Hepatocyte (in vitro differentiated cells): ENCODE data around the gene SRRT. TPM values are rescaled to one million over a fixed set of nuclear protein-coding genes. Genes with fewer than 3 reads are reported as not detected.

ENCODE experiments used
- DNase-seq: peaks from one replicate; pipeline ENCODE4 v3.0.0-alpha.2; 2016; ENCODE audit warnings: low spot score
- H2AFZ ChIP-seq: fragments of 200-600 bp; sonication (generic); 2 replicates; pipeline ENCODE4 v1.6.0; 2016; ENCODE audit warnings: antibody characterized with exemption, mild to moderate bottlenecking
- H3K27ac ChIP-seq: fragments of 200-600 bp; sonication (generic); 2 replicates; pipeline ENCODE4 v1.5.1; 2016; ENCODE audit warnings: mild to moderate bottlenecking
- H3K27me3 ChIP-seq: fragments of 200-600 bp; sonication (generic); 2 replicates; pipeline ENCODE4 v1.6.1; 2016
- H3K36me3 ChIP-seq: fragments of 200-600 bp; sonication (generic); replicated peaks from 2 replicates; pipeline ENCODE4 v1.5.1; 2016; ENCODE audit warnings: low read depth; ENCODE audit not compliant: insufficient read depth
- H3K4me1 ChIP-seq: fragments of 200-600 bp; sonication (generic); 2 replicates; pipeline ENCODE4 v1.5.1; 2016; ENCODE audit warnings: mild to moderate bottlenecking, moderate library complexity; ENCODE audit not compliant: insufficient read depth
- H3K4me2 ChIP-seq: fragments of 200-600 bp; sonication (generic); 2 replicates; pipeline ENCODE4 v1.6.0; 2016
- H3K4me3 ChIP-seq: fragments of 200-600 bp; sonication (generic); 2 replicates; pipeline ENCODE4 v1.5.1; 2016; ENCODE audit warnings: mild to moderate bottlenecking
- H3K79me2 ChIP-seq: fragments of 200-600 bp; sonication (generic); 2 replicates; pipeline ENCODE4 v1.6.0; 2017; ENCODE audit warnings: mild to moderate bottlenecking
- H3K9me2 ChIP-seq: fragments of 200-600 bp; sonication (generic); replicated peaks from 2 replicates; pipeline ENCODE4 v1.6.0; 2017; ENCODE audit warnings: mild to moderate bottlenecking; ENCODE audit not compliant: insufficient read depth
- H3K9me3 ChIP-seq: fragments of 200-600 bp; sonication (generic); 2 replicates; pipeline ENCODE4 v1.5.1; 2016; ENCODE audit warnings: low read depth, mild to moderate bottlenecking
- H4K20me1 ChIP-seq: fragments of 200-600 bp; sonication (generic); 2 replicates; pipeline ENCODE4 v1.6.0; 2016; ENCODE audit warnings: mild to moderate bottlenecking; ENCODE audit not compliant: insufficient read depth, poor library complexity, severe bottlenecking
- EZH2 ChIP-seq: fragments of 200-600 bp; sonication (generic); IDR thresholded peaks from 2 replicates; pipeline ENCODE4 v1.6.1; 2016; ENCODE audit warnings: antibody characterized with exemption, mild to moderate bottlenecking, borderline replicate concordance
- EZH2phosphoT487 ChIP-seq: fragments of 200-600 bp; sonication (generic); IDR thresholded peaks from one replicate; pipeline ENCODE4 v1.6.1; 2018; ENCODE audit warnings: antibody characterized with exemption, mild to moderate bottlenecking, low read depth, moderate library complexity; ENCODE audit not compliant: unreplicated experiment, severe bottlenecking
- WGBS: methylation state at CpG from one replicate; pipeline ENCODE4 v1.1.6; 2016; ENCODE audit warnings: low lambda C conversion rate; ENCODE audit errors: missing lambda C conversion rate; 5-methylcytosine and 5-hydroxymethylcytosine counted together
- polyA plus RNA-seq: library from polyadenylated mRNA; unstranded; fragments of >200 nt; fragmentation: Nextera tagmentation; extraction: Ambion mirVana; gene quantifications from 2 replicates; pipeline ENCODE4 v1.2.1, GENCODE V29; 2016
- total RNA-seq: library from RNA; depleted of rRNA; stranded (reverse); fragments of >200 nt; gene quantifications from 2 replicates; pipeline ENCODE4 v1.2.3, GENCODE V29; 2014
- TF ChIP-seq, protein P1 (sequence below): fragments of 200-600 bp; sonication (generic); IDR thresholded peaks from 2 replicates; pipeline ENCODE4 v1.5.1; 2016; ENCODE audit warnings: antibody characterized with exemption, mild to moderate bottlenecking; ENCODE audit not compliant: poor library complexity

SRRT gene
- total and polyA plus RNA-seq, 2 experiments from 2014 or later: 49.1 to 91.7 TPM

DNA sequence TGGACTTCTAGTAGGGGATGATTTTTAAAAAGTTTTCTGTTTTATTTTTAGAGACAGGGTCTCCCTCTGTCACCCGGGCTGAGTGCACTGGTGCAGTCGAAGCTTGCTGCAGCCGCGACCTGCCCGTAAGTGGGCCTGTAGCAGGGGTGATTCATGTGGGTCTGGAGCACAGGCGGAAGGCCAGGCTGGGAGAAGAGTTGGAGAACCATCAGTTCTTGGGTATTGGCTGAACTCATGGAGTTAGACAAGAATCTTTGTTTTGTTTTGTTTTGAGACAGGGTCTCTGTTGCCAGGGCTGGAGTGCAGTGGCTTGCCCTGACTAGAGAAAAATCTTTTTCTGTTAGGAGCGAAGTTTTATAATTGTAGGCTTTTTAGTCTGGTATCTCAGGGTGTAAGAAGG, 5.7 kb downstream of the SRRT start:
- no peak overlapping the region for H2AFZ ChIP-seq
- H3K9me2 ChIP-seq: no peaks in the 10 kb centered on the region
- no peak for DNase-seq
- H3K36me3 ChIP-seq: no peaks in the 10 kb centered on the region
- H3K4me1 ChIP-seq: peaks cover 23% of the 10 kb centered on the region
- WGBS: 92% methylated on average over 7 of the region's 7 CpGs
- TF ChIP-seq, protein P1, sequence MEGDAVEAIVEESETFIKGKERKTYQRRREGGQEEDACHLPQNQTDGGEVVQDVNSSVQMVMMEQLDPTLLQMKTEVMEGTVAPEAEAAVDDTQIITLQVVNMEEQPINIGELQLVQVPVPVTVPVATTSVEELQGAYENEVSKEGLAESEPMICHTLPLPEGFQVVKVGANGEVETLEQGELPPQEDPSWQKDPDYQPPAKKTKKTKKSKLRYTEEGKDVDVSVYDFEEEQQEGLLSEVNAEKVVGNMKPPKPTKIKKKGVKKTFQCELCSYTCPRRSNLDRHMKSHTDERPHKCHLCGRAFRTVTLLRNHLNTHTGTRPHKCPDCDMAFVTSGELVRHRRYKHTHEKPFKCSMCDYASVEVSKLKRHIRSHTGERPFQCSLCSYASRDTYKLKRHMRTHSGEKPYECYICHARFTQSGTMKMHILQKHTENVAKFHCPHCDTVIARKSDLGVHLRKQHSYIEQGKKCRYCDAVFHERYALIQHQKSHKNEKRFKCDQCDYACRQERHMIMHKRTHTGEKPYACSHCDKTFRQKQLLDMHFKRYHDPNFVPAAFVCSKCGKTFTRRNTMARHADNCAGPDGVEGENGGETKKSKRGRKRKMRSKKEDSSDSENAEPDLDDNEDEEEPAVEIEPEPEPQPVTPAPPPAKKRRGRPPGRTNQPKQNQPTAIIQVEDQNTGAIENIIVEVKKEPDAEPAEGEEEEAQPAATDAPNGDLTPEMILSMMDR: no peak
- TF ChIP-seq EZH2: no peak
- TF ChIP-seq EZH2phosphoT487: no peak
- H3K27me3 ChIP-seq: no peaks in the 10 kb centered on the region
- H3K79me2 ChIP-seq: peaks cover 92% of the 10 kb centered on the region
- peaks cover 63% of the 10 kb centered on the region for H4K20me1 ChIP-seq
- H3K9me3 ChIP-seq: no peaks in the 10 kb centered on the region
- H3K4me3 ChIP-seq: no peak overlapping the region
- no peak overlapping the region for H3K27ac ChIP-seq
- no peak overlapping the region for H3K4me2 ChIP-seq

DNA sequence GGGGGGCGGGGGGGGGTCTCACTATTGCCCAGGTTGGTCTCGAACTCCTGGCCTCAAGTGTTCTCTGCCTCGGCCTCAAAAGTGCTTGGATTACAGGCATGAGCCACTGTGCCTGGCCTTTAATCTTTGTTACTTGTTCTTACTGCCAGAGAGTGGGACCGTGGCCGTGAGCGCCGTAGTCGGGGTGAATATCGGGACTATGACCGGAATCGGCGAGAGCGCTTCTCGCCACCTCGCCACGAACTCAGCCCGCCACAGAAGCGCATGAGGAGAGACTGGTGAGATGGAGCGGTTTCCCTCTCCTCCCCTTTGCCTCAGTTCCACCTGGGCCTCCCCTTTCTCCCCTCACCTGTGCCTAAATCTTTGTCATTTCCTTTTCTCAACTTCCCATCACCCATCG, 6.2 kb downstream of the SRRT start:
- Histone ChIP-seq H3K36me3 (no peaks in the 10 kb centered on the region), H3K9me3 (no peaks in the 10 kb centered on the region), H4K20me1 (peaks cover 58% of the 10 kb centered on the region), H3K27ac (no peak overlapping the region), H3K4me2 (no peak overlapping the region), H3K4me3 (no peak overlapping the region), H2AFZ (no peak overlapping the region), H3K27me3 (no peaks in the 10 kb centered on the region), H3K9me2 (no peaks in the 10 kb centered on the region), H3K79me2 (peaks cover 91% of the 10 kb centered on the region), H3K4me1 (peaks cover 19% of the 10 kb centered on the region)
- DNase-seq: no peak
- 96% methylated on average over 20 of the region's 20 CpGs for WGBS
- TF ChIP-seq, protein P1: no peak
- TF ChIP-seq EZH2 (no peak), EZH2phosphoT487 (no peak)

DNA sequence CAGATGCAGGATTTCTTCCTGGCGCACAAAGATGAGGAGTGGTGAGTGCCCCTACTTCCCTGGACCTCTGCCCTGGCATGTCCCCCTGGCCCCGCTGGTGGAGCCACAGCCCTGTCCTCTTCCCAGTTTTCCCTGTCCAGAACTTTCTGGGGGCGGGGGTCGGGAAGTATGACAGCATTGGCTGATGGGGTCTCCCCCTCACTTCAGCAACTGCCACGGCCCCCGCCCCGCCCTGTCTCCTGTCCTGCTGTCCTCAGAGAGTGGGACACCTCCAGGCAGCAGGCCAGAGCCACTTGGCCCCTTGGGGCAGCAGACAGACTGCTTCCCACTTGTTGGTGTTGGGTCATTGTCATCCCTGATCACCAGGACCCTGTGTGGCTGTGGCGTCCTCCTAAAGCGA, 7.3 kb downstream of the SRRT start:
- H3K4me3 ChIP-seq: no peak overlapping the region
- no peak for DNase-seq
- no peak overlapping the region for H2AFZ ChIP-seq
- no peak overlapping the region for H3K4me2 ChIP-seq
- no peaks in the 10 kb centered on the region for H3K9me2 ChIP-seq
- no peak overlapping the region for H3K27ac ChIP-seq
- no peaks in the 10 kb centered on the region for H3K9me3 ChIP-seq
- 95% methylated on average over 9 of the region's 9 CpGs for WGBS
- TF ChIP-seq EZH2phosphoT487: no peak
- TF ChIP-seq, protein P1: no peak
- TF ChIP-seq EZH2: no peak
- H3K79me2 ChIP-seq: peaks cover 80% of the 10 kb centered on the region
- H3K4me1 ChIP-seq: peaks cover 10% of the 10 kb centered on the region
- no peaks in the 10 kb centered on the region for H3K36me3 ChIP-seq
- H4K20me1 ChIP-seq: peaks cover 49% of the 10 kb centered on the region
- no peaks in the 10 kb centered on the region for H3K27me3 ChIP-seq
